ENCODE results near the gene PSMB11. TPM values are rescaled to one million over a fixed set of nuclear protein-coding genes. Genes with fewer than 3 reads are reported as not detected.

The PSMB11 gene
- total and polyA plus RNA-seq, 9 donors, result not detected

GRCh38 chr14:23068789-23069412 lies 26.9 kb downstream of the PSMB11 start:
- no peak for TF ChIP-seq EP300 (IDR thresholded peaks at IDR 0.05)
- TF ChIP-seq CTCF (IDR thresholded peaks at IDR 0.05), result peak; percentile 88 to 97 (median 94)
- DNase-seq, result peak; percentile 74 to 87 (median 76)
- 25 to 28% (median 26%) methylated on average over 8 of the region's 8 CpGs for WGBS, 3 donors
- Histone ChIP-seq H3K27ac (no peak overlapping the region), H3K4me3 (no peak overlapping the region), H3K27me3 (no peaks in the 10 kb centered on the region), H3K4me1 (ENCODE audit: insufficient read depth) (peaks cover 9% of the 10 kb centered on the region), H3K36me3 (peaks cover under 1% of the 10 kb centered on the region), H3K9me3 (no peaks in the 10 kb centered on the region)
- intact Hi-C loops (cut with DNase I), result no loop called here

DNA sequence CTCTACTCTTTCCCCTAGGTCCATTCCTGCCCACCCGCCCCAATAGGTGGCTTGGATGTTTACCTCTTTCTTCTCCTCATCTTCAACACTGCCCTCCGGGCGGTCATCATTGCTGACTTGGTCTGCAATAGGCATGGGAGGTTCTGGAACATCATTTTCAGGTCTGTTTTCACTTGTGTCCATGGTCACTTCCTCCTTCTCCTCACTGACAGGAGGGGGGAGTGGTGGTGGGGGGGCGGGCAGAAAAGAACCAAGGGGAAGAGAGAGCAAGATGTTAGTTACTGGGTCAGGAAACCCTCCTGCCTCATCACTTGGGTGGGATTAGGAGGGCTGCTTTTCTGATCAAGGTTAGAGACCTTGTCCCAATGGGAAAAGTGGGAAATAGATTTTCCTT lies 27.4 kb downstream of the PSMB11 start:
- H3K27me3 ChIP-seq, result no peaks in the 10 kb centered on the region
- DNase-seq, result peak in 2 of 5 donors; percentile 23 to 36
- H3K9me3 ChIP-seq, result no peaks in the 10 kb centered on the region
- intact Hi-C loops (cut with DNase I), result no loop called here
- no peaks in the 10 kb centered on the region for H3K36me3 ChIP-seq
- no peak overlapping the region for H3K4me3 ChIP-seq
- 65 to 75% (median 71%) methylated on average over 4 of the region's 4 CpGs for WGBS, 3 donors
- H3K4me1 ChIP-seq (ENCODE audit: insufficient read depth), result peaks cover 9% of the 10 kb centered on the region
- no peak for TF ChIP-seq POLR2A (IDR thresholded peaks at IDR 0.05)
- TF ChIP-seq EP300 (IDR thresholded peaks at IDR 0.05), result no peak
- TF ChIP-seq CTCF (IDR thresholded peaks at IDR 0.05), result no peak
- H3K27ac ChIP-seq, result no peak overlapping the region

GRCh38 chr14:23070262-23071129 lies 28.5 kb downstream of the PSMB11 start:
- TF ChIP-seq EP300 (IDR thresholded peaks at IDR 0.05) (no peak), POLR2A (IDR thresholded peaks at IDR 0.05) (no peak), CTCF (IDR thresholded peaks at IDR 0.05) (no peak)
- peak overlapping the region in 1 of 2 donors; percentile 14 for H3K27ac ChIP-seq
- no peaks in the 10 kb centered on the region for H3K27me3 ChIP-seq
- 2 to 5% (median 5%) methylated on average over 10 of the region's 10 CpGs for WGBS, 3 donors
- intact Hi-C loops (cut with DNase I), result no loop called here
- no peaks in the 10 kb centered on the region for H3K36me3 ChIP-seq
- H3K4me3 ChIP-seq, result peak overlapping the region; percentile 48
- no peaks in the 10 kb centered on the region for H3K9me3 ChIP-seq
- H3K4me1 ChIP-seq (ENCODE audit: insufficient read depth), result peaks cover 9% of the 10 kb centered on the region
- DNase-seq, result no peak

- Histone ChIP-seq H3K4me3 (peak overlapping the region; percentile 48), H3K36me3 (no peaks in the 10 kb centered on the region), H3K4me1 (ENCODE audit: insufficient read depth) (peaks cover 9% of the 10 kb centered on the region), H3K27me3 (no peaks in the 10 kb centered on the region), H3K9me3 (no peaks in the 10 kb centered on the region), H3K27ac (peak overlapping the region; percentile 66 to 68)
- TF ChIP-seq CTCF (IDR thresholded peaks at IDR 0.05) (no peak), EP300 (IDR thresholded peaks at IDR 0.05) (no peak), POLR2A (IDR thresholded peaks at IDR 0.05) (no peak)
- 0 to 1% (median 1%) methylated on average over 14 of the region's 14 CpGs for WGBS, 3 donors
- peak; percentile 80 to 85 (median 83) for DNase-seq
- intact Hi-C loops (cut with DNase I), result no loop called here
Measured at GRCh38 chr14:23071244-23071920, 29.4 kb downstream of the PSMB11 start.
